ENCODE data around the gene KLHL29. TPM values are rescaled to one million over a fixed set of nuclear protein-coding genes. Genes with fewer than 3 reads are reported as not detected.

Gene KLHL29
- total RNA-seq, 1 donor from 2014 or later, result 5.5 TPM

DNA sequence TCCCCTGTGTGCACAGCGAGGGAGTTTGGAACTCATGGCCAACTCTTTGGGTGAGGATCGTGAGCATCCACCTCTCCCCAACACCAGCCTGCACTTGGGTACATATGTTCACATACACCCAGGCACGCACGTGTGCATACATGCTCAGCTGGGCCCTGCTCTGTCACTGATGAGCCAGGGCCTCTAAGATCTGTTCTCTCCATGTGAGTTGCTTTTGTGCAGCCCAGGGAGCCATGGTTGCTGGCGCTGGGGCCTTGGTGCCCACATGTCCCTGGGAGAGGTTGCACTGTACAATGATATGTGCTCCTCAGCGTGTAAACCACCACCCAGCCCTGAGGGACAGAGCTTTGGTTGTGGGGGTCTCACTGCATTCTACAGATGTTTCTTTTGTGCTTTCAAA, 44.1 kb downstream of the KLHL29 start:
- DNase-seq (ENCODE audit: low read depth), result no peak

DNA sequence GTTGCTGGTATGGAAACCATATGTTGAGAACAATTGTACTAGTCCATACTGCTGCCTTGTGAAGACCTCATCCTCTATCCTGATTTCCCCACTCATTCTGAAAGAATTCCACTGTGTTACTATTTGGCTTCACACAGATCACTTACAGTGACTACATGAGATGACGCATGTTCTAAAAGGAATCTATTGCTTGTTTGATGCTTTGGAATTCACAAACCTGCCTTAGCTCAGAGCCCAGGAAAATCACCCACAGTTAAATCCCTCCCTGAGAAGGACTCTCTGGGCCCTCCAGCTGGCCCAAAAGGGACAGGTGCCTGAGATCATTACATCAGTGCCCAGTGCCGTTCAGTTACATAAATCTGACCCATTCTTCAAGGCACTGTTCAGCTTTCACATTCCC, 45.3 kb downstream of the KLHL29 start:
- H3K4me3 ChIP-seq (ENCODE audit: insufficient read depth, low read depth, low read length), result no peak overlapping the region
- DNase-seq (ENCODE audit: low read depth), result peak; percentile 94
- Mint-ChIP-seq H3K4me3 (ENCODE audit: unreplicated experiment) (no peak overlapping the region), H3K36me3 (ENCODE audit: low read depth, unreplicated experiment) (no peaks in the 10 kb centered on the region), H3K4me1 (ENCODE audit: low read depth, unreplicated experiment) (peaks cover 22% of the 10 kb centered on the region), H3K9me3 (ENCODE audit: unreplicated experiment) (no peaks in the 10 kb centered on the region), H3K27ac (ENCODE audit: unreplicated experiment) (peak overlapping the region; percentile 66), H3K27me3 (ENCODE audit: low read depth, unreplicated experiment) (peaks cover 29% of the 10 kb centered on the region)
- TF ChIP-seq EZH2 (IDR thresholded peaks at IDR 0.05; ENCODE audit: insufficient read depth, low read length), result no peak
- TF ChIP-seq, protein P1, sequence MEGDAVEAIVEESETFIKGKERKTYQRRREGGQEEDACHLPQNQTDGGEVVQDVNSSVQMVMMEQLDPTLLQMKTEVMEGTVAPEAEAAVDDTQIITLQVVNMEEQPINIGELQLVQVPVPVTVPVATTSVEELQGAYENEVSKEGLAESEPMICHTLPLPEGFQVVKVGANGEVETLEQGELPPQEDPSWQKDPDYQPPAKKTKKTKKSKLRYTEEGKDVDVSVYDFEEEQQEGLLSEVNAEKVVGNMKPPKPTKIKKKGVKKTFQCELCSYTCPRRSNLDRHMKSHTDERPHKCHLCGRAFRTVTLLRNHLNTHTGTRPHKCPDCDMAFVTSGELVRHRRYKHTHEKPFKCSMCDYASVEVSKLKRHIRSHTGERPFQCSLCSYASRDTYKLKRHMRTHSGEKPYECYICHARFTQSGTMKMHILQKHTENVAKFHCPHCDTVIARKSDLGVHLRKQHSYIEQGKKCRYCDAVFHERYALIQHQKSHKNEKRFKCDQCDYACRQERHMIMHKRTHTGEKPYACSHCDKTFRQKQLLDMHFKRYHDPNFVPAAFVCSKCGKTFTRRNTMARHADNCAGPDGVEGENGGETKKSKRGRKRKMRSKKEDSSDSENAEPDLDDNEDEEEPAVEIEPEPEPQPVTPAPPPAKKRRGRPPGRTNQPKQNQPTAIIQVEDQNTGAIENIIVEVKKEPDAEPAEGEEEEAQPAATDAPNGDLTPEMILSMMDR (IDR thresholded peaks at IDR 0.05; ENCODE audit: insufficient read depth, low read depth, low read length), result no peak
- no peaks in the 10 kb centered on the region for H3K27me3 ChIP-seq (ENCODE audit: insufficient read depth, low read length)
- H4K20me1 ChIP-seq (ENCODE audit: insufficient read depth, low read length), result peaks cover 6% of the 10 kb centered on the region
- H2AFZ ChIP-seq (ENCODE audit: low read depth, low read length), result no peak overlapping the region
- H3K36me3 ChIP-seq (ENCODE audit: insufficient read depth, low read length), result no peaks in the 10 kb centered on the region
- peak overlapping the region; percentile 30 for H3K4me2 ChIP-seq (ENCODE audit: low read length)
- H3K9me3 ChIP-seq (ENCODE audit: insufficient read depth, low read depth, low read length), result no peaks in the 10 kb centered on the region
- peak overlapping the region; percentile 35 for H3K27ac ChIP-seq (ENCODE audit: low read depth, low read length)
- FAIRE-seq, result peak; percentile 95
- H3K4me1 ChIP-seq (ENCODE audit: insufficient read depth, low read length), result peaks cover 24% of the 10 kb centered on the region
- H3K9ac ChIP-seq (ENCODE audit: low read length), result peak overlapping the region; percentile 32
- H3K79me2 ChIP-seq (ENCODE audit: insufficient read depth, low read length), result no peaks in the 10 kb centered on the region

More for the DNA sequence above, 44.1 kb downstream of the KLHL29 start:
- Mint-ChIP-seq H3K27me3 (ENCODE audit: low read depth, unreplicated experiment) (peaks cover 23% of the 10 kb centered on the region), H3K4me3 (ENCODE audit: unreplicated experiment) (no peak overlapping the region), H3K4me1 (ENCODE audit: low read depth, unreplicated experiment) (peaks cover 11% of the 10 kb centered on the region), H3K27ac (ENCODE audit: unreplicated experiment) (no peak overlapping the region), H3K36me3 (ENCODE audit: low read depth, unreplicated experiment) (no peaks in the 10 kb centered on the region), H3K9me3 (ENCODE audit: unreplicated experiment) (no peaks in the 10 kb centered on the region)
- Histone ChIP-seq H3K4me2 (ENCODE audit: low read length) (no peak overlapping the region), H2AFZ (ENCODE audit: low read depth, low read length) (no peak overlapping the region), H3K79me2 (ENCODE audit: insufficient read depth, low read length) (no peaks in the 10 kb centered on the region), H3K27ac (ENCODE audit: low read depth, low read length) (no peak overlapping the region), H3K27me3 (ENCODE audit: insufficient read depth, low read length) (no peaks in the 10 kb centered on the region), H3K9me3 (ENCODE audit: insufficient read depth, low read depth, low read length) (no peaks in the 10 kb centered on the region), H3K36me3 (ENCODE audit: insufficient read depth, low read length) (no peaks in the 10 kb centered on the region), H3K9ac (ENCODE audit: low read length) (no peak overlapping the region), H3K4me3 (ENCODE audit: insufficient read depth, low read depth, low read length) (no peak overlapping the region), H3K4me1 (ENCODE audit: insufficient read depth, low read length) (peaks cover 24% of the 10 kb centered on the region), H4K20me1 (ENCODE audit: insufficient read depth, low read length) (no peaks in the 10 kb centered on the region)
- FAIRE-seq, result no peak
- no peak for TF ChIP-seq EZH2 (IDR thresholded peaks at IDR 0.05; ENCODE audit: insufficient read depth, low read length)
- TF ChIP-seq, protein P1 (IDR thresholded peaks at IDR 0.05; ENCODE audit: insufficient read depth, low read depth, low read length), result no peak

DNA sequence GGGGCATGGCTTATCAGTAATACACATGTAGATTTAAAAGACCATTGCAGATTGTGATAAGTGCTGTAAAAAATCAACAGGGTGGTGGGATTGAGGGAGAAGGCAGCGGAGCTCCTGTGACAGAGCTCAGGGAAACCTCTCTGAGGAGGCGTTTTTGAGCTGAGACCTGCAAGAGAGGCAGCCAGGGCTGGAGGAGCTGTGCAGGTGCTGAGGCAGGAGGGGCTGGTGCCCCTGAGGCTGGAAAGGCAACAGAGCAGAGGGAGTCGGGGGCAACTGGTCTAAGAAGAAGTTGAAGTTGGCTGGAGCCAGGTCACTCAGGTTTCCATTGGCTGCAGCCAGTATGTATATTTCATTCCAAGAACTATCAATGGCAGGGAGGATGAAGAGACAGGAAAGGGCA, 47.6 kb downstream of the KLHL29 start:
- H3K36me3 ChIP-seq (ENCODE audit: insufficient read depth, low read length), result no peaks in the 10 kb centered on the region
- no peak overlapping the region for H3K4me3 Mint-ChIP-seq (ENCODE audit: unreplicated experiment)
- H3K9me3 Mint-ChIP-seq (ENCODE audit: unreplicated experiment), result peaks cover under 1% of the 10 kb centered on the region
- H3K4me2 ChIP-seq (ENCODE audit: low read length), result no peak overlapping the region
- FAIRE-seq, result no peak
- H4K20me1 ChIP-seq (ENCODE audit: insufficient read depth, low read length), result peaks cover 7% of the 10 kb centered on the region
- no peak overlapping the region for H3K9ac ChIP-seq (ENCODE audit: low read length)
- no peak overlapping the region for H3K27ac Mint-ChIP-seq (ENCODE audit: unreplicated experiment)
- H3K36me3 Mint-ChIP-seq (ENCODE audit: low read depth, unreplicated experiment), result no peaks in the 10 kb centered on the region
- H3K27me3 ChIP-seq (ENCODE audit: insufficient read depth, low read length), result peaks cover 2% of the 10 kb centered on the region
- DNase-seq (ENCODE audit: low read depth), result no peak
- no peak overlapping the region for H3K27ac ChIP-seq (ENCODE audit: low read depth, low read length)
- TF ChIP-seq EZH2 (IDR thresholded peaks at IDR 0.05; ENCODE audit: insufficient read depth, low read length), result no peak
- TF ChIP-seq, protein P1 (IDR thresholded peaks at IDR 0.05; ENCODE audit: insufficient read depth, low read depth, low read length), result no peak
- H3K79me2 ChIP-seq (ENCODE audit: insufficient read depth, low read length), result no peaks in the 10 kb centered on the region
- H3K4me3 ChIP-seq (ENCODE audit: insufficient read depth, low read depth, low read length), result no peak overlapping the region
- H3K4me1 ChIP-seq (ENCODE audit: insufficient read depth, low read length), result peaks cover 8% of the 10 kb centered on the region
- no peaks in the 10 kb centered on the region for H3K9me3 ChIP-seq (ENCODE audit: insufficient read depth, low read depth, low read length)
- H3K27me3 Mint-ChIP-seq (ENCODE audit: low read depth, unreplicated experiment), result peaks cover 40% of the 10 kb centered on the region
- H3K4me1 Mint-ChIP-seq (ENCODE audit: low read depth, unreplicated experiment), result peaks cover 30% of the 10 kb centered on the region
- no peak overlapping the region for H2AFZ ChIP-seq (ENCODE audit: low read depth, low read length)
